CD4-positive, alpha-beta T cell treated with Interleukin-10 for 1 hour (primary cell): ENCODE results near the gene WHAMM.

Experiments used
- DNase-seq: peaks from one replicate; pipeline ENCODE4 v3.0.0-alpha.2; 2020

The WHAMM gene

GRCh38 chr15:82871358-82871757 lies 61.9 kb downstream of the WHAMM start:
- no peak for DNase-seq

DNA sequence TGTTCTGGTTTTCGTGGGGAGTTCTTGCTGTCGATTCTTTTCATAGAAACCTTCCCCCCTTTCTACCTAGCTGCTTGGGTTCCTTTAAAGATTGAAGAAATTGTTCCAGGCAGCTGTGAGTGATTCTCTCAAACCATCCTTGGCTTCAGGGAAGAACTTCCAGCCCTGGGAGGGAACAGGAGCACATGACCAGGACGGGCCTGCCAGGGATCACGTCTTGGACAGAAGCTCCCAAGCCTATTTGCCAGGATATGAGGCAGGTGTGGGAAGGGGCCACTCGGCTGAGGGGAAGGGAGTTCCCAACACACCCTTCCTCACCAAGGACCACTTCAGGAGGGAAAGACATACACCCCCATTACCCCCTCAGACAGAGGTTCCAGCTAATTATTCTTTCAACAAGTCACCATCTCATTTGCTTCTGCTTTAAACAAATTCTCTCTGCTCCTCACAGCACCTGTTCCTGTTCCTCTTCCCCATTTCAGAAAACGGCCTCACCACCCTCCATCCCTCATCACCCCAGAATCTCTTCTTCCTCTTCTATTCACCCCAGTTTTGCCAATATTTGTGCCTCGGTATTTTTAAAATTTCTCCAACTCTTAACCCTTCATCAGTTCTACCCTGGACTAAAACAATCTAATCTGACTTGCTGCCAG lies 62.5 kb downstream of the WHAMM start:
- DNase-seq: no peak

DNA sequence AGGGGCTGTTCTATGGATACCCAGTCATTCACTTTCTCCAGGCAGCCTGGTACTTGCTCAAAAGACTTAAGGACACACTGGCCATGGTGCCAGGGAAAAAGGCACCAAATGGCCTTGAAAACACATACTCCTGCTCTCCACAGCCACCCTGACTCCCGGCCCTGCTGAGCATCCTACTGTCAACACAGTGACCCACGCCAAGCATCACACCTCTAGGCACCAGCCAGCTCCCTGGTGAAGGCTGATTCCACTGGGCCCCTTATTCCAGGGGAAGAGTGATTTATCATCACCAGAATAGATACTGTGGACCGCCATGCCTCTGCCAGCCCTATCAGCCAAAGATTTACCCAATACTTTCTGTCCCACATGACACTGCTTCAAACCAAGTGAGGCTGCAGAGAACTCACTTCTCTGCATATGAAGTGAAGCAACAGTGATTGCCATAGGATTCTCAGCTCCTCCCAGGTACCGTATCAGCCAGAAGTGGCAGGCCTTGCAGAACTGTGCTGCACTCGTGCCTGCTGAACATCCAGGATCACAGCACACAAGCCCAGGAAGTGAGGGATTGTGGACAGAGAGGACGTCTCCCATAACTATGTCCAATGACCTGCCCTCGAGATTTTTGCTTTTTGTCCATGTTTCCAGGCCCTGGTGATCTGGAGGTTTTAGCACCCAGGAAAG lies 63.7 kb downstream of the WHAMM start:
- no peak for DNase-seq

- DNase-seq: no peak
Observed at GRCh38 chr15:82874267-82874666, 64.8 kb downstream of the WHAMM start.

GRCh38 chr15:82874961-82875360 lies 65.5 kb downstream of the WHAMM start:
- no peak for DNase-seq

GRCh38 chr15:82875411-82876003 lies 66.1 kb downstream of the WHAMM start:
- DNase-seq: no peak

- no peak for DNase-seq
Observed at GRCh38 chr15:82877825-82878224, 68.4 kb downstream of the WHAMM start.

DNA sequence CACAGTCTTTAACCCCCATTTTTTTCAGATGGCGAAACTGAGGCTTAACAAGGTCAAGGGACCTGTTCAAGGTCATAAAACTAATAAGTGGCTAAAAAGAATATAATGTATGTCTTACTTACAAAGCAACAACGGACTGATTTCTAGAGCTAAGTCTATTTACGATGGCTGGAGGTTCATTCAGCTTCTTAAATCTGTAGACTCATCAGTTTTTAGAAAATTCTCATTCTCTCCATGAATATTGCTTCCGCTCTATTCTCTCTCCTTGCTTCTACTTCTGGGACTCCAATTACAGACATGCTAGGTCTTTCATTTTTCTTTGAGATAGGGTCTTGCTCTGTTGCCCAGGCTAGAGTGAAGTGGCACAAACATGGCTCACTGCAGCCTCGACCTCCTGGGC lies 68.9 kb downstream of the WHAMM start:
- DNase-seq: no peak

DNA sequence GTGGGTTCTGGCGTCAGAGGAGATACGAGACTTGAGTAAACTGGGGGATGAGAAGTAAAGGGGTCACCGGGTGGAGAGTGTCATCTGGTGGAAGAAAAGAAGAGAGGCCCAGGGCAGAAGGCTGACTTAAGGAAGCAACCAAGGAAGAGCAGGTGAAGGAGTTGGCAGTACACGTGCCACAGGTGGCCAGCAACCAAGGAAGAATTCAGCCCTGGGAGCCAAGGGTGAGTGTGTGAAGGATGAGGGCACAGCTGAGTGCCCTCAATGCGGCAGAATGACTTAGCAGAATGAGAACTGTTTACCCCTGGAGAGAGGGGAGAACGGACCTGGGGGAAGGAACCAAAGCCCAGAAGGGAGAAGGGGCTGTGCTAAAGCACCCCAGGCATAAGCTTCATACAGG lies 71.3 kb downstream of the WHAMM start:
- DNase-seq: no peak

- no peak for DNase-seq
Observed at GRCh38 chr15:82881747-82882146, 72.3 kb downstream of the WHAMM start.

- DNase-seq: no peak
Observed at GRCh38 chr15:82882273-82882928, 73.0 kb downstream of the WHAMM start.
